Cardiac fibroblast (primary cell): ENCODE results near the gene IL6R.

ENCODE experiments used
- DNase-seq, 2 donors: peaks; one replicate each; pipeline versions ENCODE4 v3.0.0 to v3.0.0-alpha.2; 2010; ENCODE audit warnings: low read depth in 2 of 2
- H3K4me3 ChIP-seq, 2 donors: replicated peaks in 1 of 2; 1 replicate in 1 of 2; 2 replicates in 1 of 2; pipeline ENCODE4 v1.5.1; 2011; ENCODE audit warnings: low read depth in 2 of 2, low read length in 2 of 2, mild to moderate bottlenecking in 2 of 2, moderate library complexity in 1 of 2
- TF ChIP-seq, protein P1 (sequence below): IDR thresholded peaks from one replicate; pipeline ENCODE4 v1.5.1; 2011; ENCODE audit warnings: low read depth, mild to moderate bottlenecking, low read length, inconsistent platforms

IL6R gene

DNA sequence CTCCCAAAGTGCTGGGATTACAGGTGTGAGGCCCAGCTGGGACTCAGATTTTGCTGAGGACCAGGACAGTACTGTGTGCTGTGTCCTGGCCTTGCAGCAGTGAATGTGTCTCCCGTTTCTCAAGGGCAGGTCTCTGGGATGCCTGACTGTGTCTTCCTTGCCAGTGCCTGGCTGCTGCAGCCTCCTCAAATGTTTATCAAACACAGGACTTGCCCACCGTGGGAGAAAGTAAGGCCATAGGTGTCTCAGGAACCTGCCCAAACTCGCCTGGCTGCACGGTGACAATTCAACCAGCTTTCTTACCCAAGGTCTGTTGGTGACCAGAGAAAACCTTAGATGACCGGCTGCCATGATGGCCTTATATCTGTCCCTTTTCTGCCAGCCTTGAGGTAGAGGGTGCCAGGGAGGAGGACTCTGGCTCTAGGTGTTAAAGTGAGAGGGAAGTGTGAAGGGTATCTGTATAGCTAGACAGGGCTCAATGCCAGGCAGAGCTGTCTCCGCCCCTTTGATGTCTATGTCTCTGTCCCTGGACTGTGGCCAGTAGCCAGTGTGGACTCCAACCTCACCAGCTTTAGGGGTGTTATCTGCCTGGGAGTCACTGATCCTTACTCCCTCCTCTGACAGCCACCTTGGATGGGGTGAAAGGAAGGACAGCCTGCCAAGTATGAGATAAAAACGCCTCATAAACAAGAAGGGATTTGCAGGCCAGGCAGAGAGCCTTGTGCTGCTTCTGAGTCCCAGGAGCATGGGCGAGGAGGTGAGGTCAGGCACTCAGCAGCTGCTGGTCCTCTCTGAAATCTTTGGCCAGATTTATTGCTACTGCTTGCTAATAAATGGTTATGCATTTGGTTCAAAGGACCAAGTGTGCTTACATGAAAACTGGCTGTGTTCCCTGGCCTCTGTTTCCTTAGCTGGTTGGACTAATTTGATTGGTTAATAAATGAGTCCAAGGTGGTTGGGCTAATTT is 22.3 kb downstream of the IL6R start:
- no peak overlapping the region for H3K4me3 ChIP-seq
- TF ChIP-seq, protein P1, sequence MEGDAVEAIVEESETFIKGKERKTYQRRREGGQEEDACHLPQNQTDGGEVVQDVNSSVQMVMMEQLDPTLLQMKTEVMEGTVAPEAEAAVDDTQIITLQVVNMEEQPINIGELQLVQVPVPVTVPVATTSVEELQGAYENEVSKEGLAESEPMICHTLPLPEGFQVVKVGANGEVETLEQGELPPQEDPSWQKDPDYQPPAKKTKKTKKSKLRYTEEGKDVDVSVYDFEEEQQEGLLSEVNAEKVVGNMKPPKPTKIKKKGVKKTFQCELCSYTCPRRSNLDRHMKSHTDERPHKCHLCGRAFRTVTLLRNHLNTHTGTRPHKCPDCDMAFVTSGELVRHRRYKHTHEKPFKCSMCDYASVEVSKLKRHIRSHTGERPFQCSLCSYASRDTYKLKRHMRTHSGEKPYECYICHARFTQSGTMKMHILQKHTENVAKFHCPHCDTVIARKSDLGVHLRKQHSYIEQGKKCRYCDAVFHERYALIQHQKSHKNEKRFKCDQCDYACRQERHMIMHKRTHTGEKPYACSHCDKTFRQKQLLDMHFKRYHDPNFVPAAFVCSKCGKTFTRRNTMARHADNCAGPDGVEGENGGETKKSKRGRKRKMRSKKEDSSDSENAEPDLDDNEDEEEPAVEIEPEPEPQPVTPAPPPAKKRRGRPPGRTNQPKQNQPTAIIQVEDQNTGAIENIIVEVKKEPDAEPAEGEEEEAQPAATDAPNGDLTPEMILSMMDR: no peak
- peak; percentile 56 to 90 for DNase-seq

DNA sequence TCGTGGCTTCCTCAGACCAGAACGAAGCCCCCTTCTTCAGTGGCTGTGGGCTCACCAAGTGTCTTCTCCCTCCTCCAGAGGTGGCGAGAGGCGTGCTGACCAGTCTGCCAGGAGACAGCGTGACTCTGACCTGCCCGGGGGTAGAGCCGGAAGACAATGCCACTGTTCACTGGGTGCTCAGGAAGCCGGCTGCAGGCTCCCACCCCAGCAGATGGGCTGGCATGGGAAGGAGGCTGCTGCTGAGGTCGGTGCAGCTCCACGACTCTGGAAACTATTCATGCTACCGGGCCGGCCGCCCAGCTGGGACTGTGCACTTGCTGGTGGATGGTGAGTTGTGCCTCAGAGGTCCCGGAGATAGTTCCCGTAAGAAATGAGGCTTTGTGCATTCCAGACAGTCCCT is 24.0 kb downstream of the IL6R start:
- no peak overlapping the region for H3K4me3 ChIP-seq
- TF ChIP-seq, protein P1: no peak
- DNase-seq: no peak

DNA sequence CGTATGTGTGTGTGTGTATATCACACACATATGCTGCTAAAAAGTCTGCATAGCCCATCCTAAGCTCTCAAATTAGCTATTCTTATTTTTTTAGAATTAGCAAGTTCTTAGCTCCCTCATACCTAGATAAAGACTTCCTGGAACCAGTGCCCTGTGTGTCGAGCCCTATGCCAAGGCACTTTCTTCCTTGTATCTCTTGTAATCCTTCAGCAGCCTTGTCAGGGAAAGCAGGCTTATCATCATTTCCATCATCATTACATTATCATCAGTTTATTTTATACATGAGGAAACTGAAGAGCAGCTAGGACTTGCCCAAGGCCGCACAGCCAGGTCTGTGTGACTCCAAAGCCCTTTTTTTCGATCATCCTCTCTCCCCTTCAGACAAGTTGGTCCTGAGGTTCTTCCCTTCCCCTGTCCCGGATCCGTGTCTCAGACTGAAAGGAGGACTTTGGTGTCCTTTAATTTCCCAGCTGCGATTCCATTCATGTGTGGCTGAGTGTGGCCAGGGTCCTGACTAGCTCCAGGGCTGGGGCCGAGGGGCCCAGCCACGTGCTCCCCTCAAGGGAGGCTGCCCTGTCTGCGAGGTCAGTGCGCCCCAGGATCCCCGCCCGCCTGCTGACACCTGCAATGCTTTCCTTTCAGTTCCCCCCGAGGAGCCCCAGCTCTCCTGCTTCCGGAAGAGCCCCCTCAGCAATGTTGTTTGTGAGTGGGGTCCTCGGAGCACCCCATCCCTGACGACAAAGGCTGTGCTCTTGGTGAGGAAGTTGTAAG is 24.9 kb downstream of the IL6R start:
- DNase-seq: no peak
- no peak overlapping the region for H3K4me3 ChIP-seq
- TF ChIP-seq, protein P1: no peak

DNA sequence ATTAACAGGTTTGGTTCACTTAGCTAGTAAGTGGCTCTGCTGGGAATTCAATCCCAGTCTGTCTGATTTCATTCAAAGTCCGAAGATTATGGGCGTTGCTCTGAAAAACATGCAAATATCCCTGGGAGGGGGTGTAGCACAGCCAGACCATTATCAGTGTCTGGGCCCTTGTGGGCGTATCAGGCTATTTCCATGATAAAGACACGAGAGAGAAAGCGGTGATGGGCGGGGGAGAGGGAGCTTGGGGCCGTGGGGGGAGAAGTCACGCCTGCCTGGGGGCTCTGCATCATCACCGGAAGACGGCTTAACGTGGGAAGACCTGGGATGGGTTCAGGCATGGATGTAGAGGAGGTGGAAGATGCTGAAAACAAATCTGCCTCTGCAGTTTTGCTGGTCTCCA is 25.8 kb downstream of the IL6R start:
- DNase-seq: peak; percentile 18 to 57
- TF ChIP-seq, protein P1: no peak
- H3K4me3 ChIP-seq: no peak overlapping the region

DNA sequence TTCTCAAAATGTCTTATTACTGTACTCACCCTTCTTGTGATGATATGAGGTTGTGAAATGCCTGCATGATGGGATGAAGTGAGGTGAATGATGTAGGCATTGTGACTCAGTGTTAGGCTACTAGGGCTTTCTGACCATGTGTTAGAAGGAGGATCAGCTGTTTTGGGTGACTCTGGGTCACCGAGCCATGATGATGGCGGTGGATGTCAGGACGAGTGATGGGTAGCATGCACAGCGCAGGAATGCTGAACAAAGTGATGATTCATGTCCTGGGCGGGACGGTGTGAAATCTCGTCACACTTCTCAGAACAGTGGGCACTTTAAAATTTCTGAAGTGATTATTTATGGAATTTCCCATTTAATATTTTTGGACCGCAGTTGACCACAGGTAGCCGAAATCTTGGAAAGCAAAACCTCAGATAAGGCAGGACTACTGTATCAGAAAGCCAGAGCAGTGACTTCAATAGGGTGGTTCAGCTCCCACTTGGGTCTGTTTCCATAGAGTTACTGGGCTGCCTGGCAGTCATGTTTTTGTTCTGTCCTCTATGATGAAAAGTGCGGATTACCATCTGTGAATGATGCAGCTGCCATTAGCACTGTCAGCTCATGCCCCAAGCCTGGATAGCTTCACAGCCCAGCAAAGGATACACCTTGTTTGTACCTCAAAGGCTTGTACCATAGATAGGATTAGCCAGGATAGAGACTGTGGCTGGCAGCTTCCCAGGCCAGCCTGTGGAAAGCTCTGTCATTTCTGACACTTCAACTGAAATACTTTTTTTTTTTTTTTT is 26.6 kb downstream of the IL6R start:
- H3K4me3 ChIP-seq: no peak overlapping the region

More for the DNA sequence above, 26.6 kb downstream of the IL6R start:
- TF ChIP-seq, protein P1: no peak
- DNase-seq: peak; percentile 95 to 99
